ENCODE measurements around the gene OR2F1. TPM values are rescaled to one million over a fixed set of nuclear protein-coding genes. Genes with fewer than 3 reads are reported as not detected.

OR2F1 gene
- total RNA-seq, 1 donor from 2014 or later: not detected

GRCh38 chr7:143993924-143994323, 39.3 kb downstream of the OR2F1 start:
- H3K4me3 Mint-ChIP-seq: no peak overlapping the region
- no peaks in the 10 kb centered on the region for H3K4me1 Mint-ChIP-seq
- H3K36me3 Mint-ChIP-seq: no peaks in the 10 kb centered on the region
- no peak for DNase-seq (ENCODE audit: low spot score in 2 of 2, unreplicated experiment in 2 of 2)
- peaks cover 12% of the 10 kb centered on the region for H3K9me3 Mint-ChIP-seq
- H3K27me3 Mint-ChIP-seq (ENCODE audit: low read depth): no peaks in the 10 kb centered on the region
- TF ChIP-seq CTCF (IDR thresholded peaks at IDR 0.05; ENCODE audit: unreplicated experiment): no peak
- no peak overlapping the region for H3K27ac Mint-ChIP-seq

DNA sequence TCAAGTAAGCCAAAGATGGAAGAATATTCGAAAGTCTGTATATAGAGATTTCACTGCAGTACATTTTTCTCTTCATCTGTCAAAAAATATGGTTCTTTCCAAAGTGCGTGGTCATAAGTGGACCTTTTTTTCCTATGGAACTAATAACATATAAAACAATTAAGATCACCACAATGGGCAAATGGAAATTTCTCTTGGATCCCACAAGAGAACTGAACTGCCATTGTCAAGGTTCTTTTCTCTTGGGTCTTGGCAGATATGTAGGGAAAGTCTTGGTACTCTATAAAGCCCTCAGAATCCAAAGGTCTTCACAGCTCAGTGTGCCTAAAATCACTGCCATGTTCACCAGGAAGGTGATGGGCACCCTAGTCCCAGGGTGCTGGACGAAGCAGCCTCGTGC, 45.4 kb downstream of the OR2F1 start, which contains the start of gene OR6B1:
Gene OR6B1 (plus strand): TSS at position 301 of the 400 bp plus-strand sequence. CDS start 3,677 bp downstream, outside the sequence.
- H3K36me3 Mint-ChIP-seq: no peaks in the 10 kb centered on the region
- no peaks in the 10 kb centered on the region for H3K4me1 Mint-ChIP-seq
- DNase-seq (ENCODE audit: low spot score in 2 of 2, unreplicated experiment in 2 of 2): no peak
- H3K27ac Mint-ChIP-seq: no peak within 1 kb of the TSS
- no peak within 1 kb of the TSS for H3K4me3 Mint-ChIP-seq
- no peak for TF ChIP-seq CTCF (IDR thresholded peaks at IDR 0.05; ENCODE audit: unreplicated experiment)
- peaks cover 6% of the 10 kb centered on the region for H3K27me3 Mint-ChIP-seq (ENCODE audit: low read depth)
- no peaks in the 10 kb centered on the region for H3K9me3 Mint-ChIP-seq

GRCh38 chr7:144001543-144001942, 46.9 kb downstream of the OR2F1 start:
- DNase-seq (ENCODE audit: low spot score in 2 of 2, unreplicated experiment in 2 of 2): no peak
- Mint-ChIP-seq H3K27ac (no peak overlapping the region), H3K4me3 (no peak overlapping the region), H3K36me3 (no peaks in the 10 kb centered on the region), H3K27me3 (ENCODE audit: low read depth) (peaks cover 6% of the 10 kb centered on the region), H3K9me3 (no peaks in the 10 kb centered on the region), H3K4me1 (no peaks in the 10 kb centered on the region)
- TF ChIP-seq CTCF (IDR thresholded peaks at IDR 0.05; ENCODE audit: unreplicated experiment): no peak

GRCh38 chr7:144004703-144005102, 50.1 kb downstream of the OR2F1 start:
- Mint-ChIP-seq H3K9me3 (peaks cover 15% of the 10 kb centered on the region), H3K36me3 (peaks cover 1% of the 10 kb centered on the region), H3K4me3 (no peak overlapping the region), H3K27me3 (ENCODE audit: low read depth) (peaks cover 6% of the 10 kb centered on the region), H3K4me1 (no peaks in the 10 kb centered on the region), H3K27ac (no peak overlapping the region)
- no peak for DNase-seq (ENCODE audit: low spot score in 2 of 2, unreplicated experiment in 2 of 2)
- TF ChIP-seq CTCF (IDR thresholded peaks at IDR 0.05; ENCODE audit: unreplicated experiment): no peak

GRCh38 chr7:144006029-144006691, 51.5 kb downstream of the OR2F1 start:
- no peaks in the 10 kb centered on the region for H3K4me1 Mint-ChIP-seq
- no peak overlapping the region for H3K4me3 Mint-ChIP-seq
- DNase-seq (ENCODE audit: low spot score in 2 of 2, unreplicated experiment in 2 of 2): no peak
- H3K9me3 Mint-ChIP-seq: peaks cover 27% of the 10 kb centered on the region
- peaks cover 1% of the 10 kb centered on the region for H3K36me3 Mint-ChIP-seq
- peaks cover 3% of the 10 kb centered on the region for H3K27me3 Mint-ChIP-seq (ENCODE audit: low read depth)
- no peak overlapping the region for H3K27ac Mint-ChIP-seq
- TF ChIP-seq CTCF (IDR thresholded peaks at IDR 0.05; ENCODE audit: unreplicated experiment): no peak
